ENCODE measurements around the gene RGS5. TPM values are rescaled to one million over a fixed set of nuclear protein-coding genes. Genes with fewer than 3 reads are reported as not detected.
"Not testable (repeated sequence)": the region's sequence is repeated elsewhere in the genome, so short reads cannot be mapped to it uniquely, and the experiment has no call there.

Gene RGS5, protein sequence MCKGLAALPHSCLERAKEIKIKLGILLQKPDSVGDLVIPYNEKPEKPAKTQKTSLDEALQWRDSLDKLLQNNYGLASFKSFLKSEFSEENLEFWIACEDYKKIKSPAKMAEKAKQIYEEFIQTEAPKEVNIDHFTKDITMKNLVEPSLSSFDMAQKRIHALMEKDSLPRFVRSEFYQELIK
- total RNA-seq (359 TPM), polyA plus RNA-seq (ENCODE audit: insufficient read depth, low read depth, low replicate concordance) (60.5 TPM)
- long read RNA-seq, donor 1, full-length matches to known transcripts, result 3 of 3 reads
- long read RNA-seq, donor 1, partial matches to known transcripts, result 0 of 3 reads
- long read RNA-seq, donor 1, other reads (novel, unspliced or antisense), result 0 of 3 reads
- long read RNA-seq, donor 2, full-length matches to known transcripts, result 2 of 2 reads
- long read RNA-seq, donor 2, partial matches to known transcripts, result 0 of 2 reads
- long read RNA-seq, donor 2, other reads (novel, unspliced or antisense), result 0 of 2 reads
- long read RNA-seq, donor 3, full-length matches to known transcripts, result 1 of 1 reads
- long read RNA-seq, donor 3, partial matches to known transcripts, result 0 of 1 reads
- long read RNA-seq, donor 3, other reads (novel, unspliced or antisense), result 0 of 1 reads
- long read RNA-seq, donor 4, result 0 reads
- long read RNA-seq, donor 5, result 0 reads
- long read RNA-seq, donor 6, full-length matches to known transcripts, result 1 of 1 reads
- long read RNA-seq, donor 6, partial matches to known transcripts, result 0 of 1 reads
- long read RNA-seq, donor 6, other reads (novel, unspliced or antisense), result 0 of 1 reads
- long read RNA-seq, donor 7, full-length matches to known transcripts, result 100 of 127 reads
- long read RNA-seq, donor 7, partial matches to known transcripts, result 1 of 127 reads
- long read RNA-seq, donor 7, other reads (novel, unspliced or antisense), result 26 of 127 reads
- long read RNA-seq, donor 8, full-length matches to known transcripts, result 2 of 2 reads
- long read RNA-seq, donor 8, partial matches to known transcripts, result 0 of 2 reads
- long read RNA-seq, donor 8, other reads (novel, unspliced or antisense), result 0 of 2 reads
- long read RNA-seq, donor 9, full-length matches to known transcripts, result 4 of 4 reads
- long read RNA-seq, donor 9, partial matches to known transcripts, result 0 of 4 reads
- long read RNA-seq, donor 9, other reads (novel, unspliced or antisense), result 0 of 4 reads
- long read RNA-seq, donor 10, full-length matches to known transcripts, result 2 of 2 reads
- long read RNA-seq, donor 10, partial matches to known transcripts, result 0 of 2 reads
- long read RNA-seq, donor 10, other reads (novel, unspliced or antisense), result 0 of 2 reads

DNA sequence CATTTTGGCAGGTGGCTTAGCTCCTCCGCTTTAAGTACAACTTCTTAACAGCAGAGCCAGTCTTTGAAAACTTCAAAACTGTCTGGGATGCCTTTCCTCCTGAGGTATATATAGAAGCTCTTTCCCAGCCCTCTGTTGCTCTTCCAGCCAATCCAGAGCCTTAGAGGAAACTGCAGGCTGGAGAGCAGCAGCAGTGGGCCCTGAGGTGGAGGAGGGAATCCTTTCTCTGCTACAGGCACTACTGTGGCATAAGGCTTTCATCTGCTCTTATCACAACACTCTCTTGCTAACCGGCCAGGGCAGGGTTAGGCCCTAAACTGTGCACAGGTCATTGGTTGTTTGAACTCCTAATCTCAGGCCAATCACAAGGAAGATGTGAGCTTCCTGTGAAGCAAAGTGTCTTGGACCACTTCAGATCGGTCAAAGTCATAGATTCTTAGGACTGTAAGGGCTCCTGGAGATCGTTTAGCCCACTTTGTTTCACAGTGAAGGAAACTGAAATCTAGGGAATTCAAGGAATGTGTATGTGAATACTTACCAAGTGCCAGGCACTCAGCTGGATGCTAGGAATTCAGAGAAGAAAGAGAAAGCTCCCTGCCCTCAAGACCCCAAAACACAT lies at the start of gene RGS5:
RGS5 (minus strand) TSS at position 84 of the 619 bp plus-strand sequence; CDS start at position 3, 81 bp downstream.
- no peaks in the 10 kb centered on the region for H3K9me3 ChIP-seq (ENCODE audit: control insufficient read depth in 2 of 3, insufficient read depth in 1 of 3, low read length in 3 of 3)
- TF ChIP-seq, protein P1, sequence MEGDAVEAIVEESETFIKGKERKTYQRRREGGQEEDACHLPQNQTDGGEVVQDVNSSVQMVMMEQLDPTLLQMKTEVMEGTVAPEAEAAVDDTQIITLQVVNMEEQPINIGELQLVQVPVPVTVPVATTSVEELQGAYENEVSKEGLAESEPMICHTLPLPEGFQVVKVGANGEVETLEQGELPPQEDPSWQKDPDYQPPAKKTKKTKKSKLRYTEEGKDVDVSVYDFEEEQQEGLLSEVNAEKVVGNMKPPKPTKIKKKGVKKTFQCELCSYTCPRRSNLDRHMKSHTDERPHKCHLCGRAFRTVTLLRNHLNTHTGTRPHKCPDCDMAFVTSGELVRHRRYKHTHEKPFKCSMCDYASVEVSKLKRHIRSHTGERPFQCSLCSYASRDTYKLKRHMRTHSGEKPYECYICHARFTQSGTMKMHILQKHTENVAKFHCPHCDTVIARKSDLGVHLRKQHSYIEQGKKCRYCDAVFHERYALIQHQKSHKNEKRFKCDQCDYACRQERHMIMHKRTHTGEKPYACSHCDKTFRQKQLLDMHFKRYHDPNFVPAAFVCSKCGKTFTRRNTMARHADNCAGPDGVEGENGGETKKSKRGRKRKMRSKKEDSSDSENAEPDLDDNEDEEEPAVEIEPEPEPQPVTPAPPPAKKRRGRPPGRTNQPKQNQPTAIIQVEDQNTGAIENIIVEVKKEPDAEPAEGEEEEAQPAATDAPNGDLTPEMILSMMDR (IDR thresholded peaks at IDR 0.05; ENCODE audit: borderline replicate concordance, extremely low read depth, insufficient read depth), result no peak
- H3K4me3 ChIP-seq (ENCODE audit: low read length in 3 of 3), result peak within 1 kb of the TSS in 1 of 3 donors; percentile 15
- DNase-seq (peak in 3 of 5 donors; percentile 42 to 53 (median 49)), FAIRE-seq (no peak)
- no peaks in the 10 kb centered on the region for H3K36me3 ChIP-seq (ENCODE audit: control insufficient read depth in 2 of 3, insufficient read depth in 3 of 3, low read length in 3 of 3)
- intact Hi-C loops (cut with DNase I), result no loop called here
- H3K27me3 ChIP-seq (ENCODE audit: control insufficient read depth, insufficient read depth, low read length), result no peaks in the 10 kb centered on the region
- no peak within 1 kb of the TSS for H3K27ac ChIP-seq (ENCODE audit: low read depth in 2 of 2, low read length in 2 of 2)
- H3K9ac ChIP-seq (ENCODE audit: low read length in 3 of 3), result no peak within 1 kb of the TSS
- H3K4me1 ChIP-seq (ENCODE audit: control insufficient read depth in 2 of 3, insufficient read depth in 2 of 3, low read depth in 1 of 3, low read length in 3 of 3), result no peaks in the 10 kb centered on the region

DNA sequence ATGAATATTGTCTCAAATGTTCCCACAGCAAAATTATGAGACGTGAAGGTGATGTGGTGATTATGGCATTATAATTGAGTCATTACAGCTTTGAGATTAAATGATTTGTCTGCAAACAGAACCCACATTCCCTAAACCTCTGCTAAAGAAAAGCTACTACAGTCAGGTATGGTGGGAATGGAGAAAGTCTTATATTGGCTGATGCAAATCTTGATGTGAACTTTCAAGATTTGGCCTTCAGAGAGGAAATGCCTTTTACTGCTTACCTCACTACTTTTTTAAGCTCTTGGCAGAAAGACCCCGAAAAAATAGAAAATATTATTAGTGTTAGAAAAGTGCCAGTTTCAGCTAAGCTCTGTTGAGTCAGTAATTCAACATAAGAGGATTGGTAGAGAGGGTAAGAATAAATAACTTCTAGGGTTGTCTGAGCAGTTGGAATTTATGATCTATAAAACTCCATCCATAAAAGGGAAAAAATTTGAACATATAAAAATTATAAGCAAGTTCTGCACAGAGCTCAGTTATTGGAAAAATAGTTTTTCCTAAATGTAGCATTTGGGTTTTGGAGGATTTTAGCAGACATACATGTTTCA lies 47.8 kb upstream of the RGS5 start:
- no peaks in the 10 kb centered on the region for H3K27me3 ChIP-seq (ENCODE audit: control insufficient read depth, insufficient read depth, low read length)
- DNase-seq (no peak), FAIRE-seq (no peak)
- H3K9ac ChIP-seq (ENCODE audit: low read length in 3 of 3), result no peak overlapping the region
- H3K27ac ChIP-seq (ENCODE audit: low read depth in 2 of 2, low read length in 2 of 2), result no peak overlapping the region
- no peak overlapping the region for H3K4me3 ChIP-seq (ENCODE audit: low read length in 3 of 3)
- intact Hi-C loops (cut with DNase I), result no loop called here
- no peaks in the 10 kb centered on the region for H3K4me1 ChIP-seq (ENCODE audit: control insufficient read depth in 2 of 3, insufficient read depth in 2 of 3, low read depth in 1 of 3, low read length in 3 of 3)
- H3K36me3 ChIP-seq (ENCODE audit: control insufficient read depth in 2 of 3, insufficient read depth in 3 of 3, low read length in 3 of 3), result no peaks in the 10 kb centered on the region
- no peaks in the 10 kb centered on the region for H3K9me3 ChIP-seq (ENCODE audit: control insufficient read depth in 2 of 3, insufficient read depth in 1 of 3, low read length in 3 of 3)
- TF ChIP-seq, protein P1 (IDR thresholded peaks at IDR 0.05; ENCODE audit: borderline replicate concordance, extremely low read depth, insufficient read depth), result no peak

DNA sequence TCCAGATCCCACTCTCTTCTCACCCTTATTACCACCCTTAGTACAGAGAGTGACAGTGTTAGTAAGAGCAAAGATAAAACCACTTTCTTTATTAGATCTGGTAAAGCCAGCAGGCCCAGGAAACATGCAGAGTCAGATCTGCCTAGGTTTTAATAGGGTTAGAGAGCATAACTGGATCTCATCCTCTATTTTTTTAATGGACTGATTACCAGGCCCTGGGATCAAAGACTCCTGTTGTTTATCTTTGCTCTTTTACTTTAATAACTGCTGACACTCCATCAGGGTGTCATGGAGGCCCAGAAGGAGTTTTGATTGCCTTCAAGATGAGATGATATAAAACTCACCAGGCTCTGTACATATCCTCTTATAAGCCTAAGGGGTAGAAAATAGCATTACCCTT lies 45.3 kb upstream of the RGS5 start:
- FAIRE-seq (no peak), DNase-seq (no peak)
- H3K9me3 ChIP-seq (ENCODE audit: control insufficient read depth in 2 of 3, insufficient read depth in 1 of 3, low read length in 3 of 3), result no peaks in the 10 kb centered on the region
- H3K36me3 ChIP-seq (ENCODE audit: control insufficient read depth in 2 of 3, insufficient read depth in 3 of 3, low read length in 3 of 3), result no peaks in the 10 kb centered on the region
- H3K9ac ChIP-seq (ENCODE audit: low read length in 3 of 3), result no peak overlapping the region
- H3K4me1 ChIP-seq (ENCODE audit: control insufficient read depth in 2 of 3, insufficient read depth in 2 of 3, low read depth in 1 of 3, low read length in 3 of 3), result no peaks in the 10 kb centered on the region
- no peak overlapping the region for H3K4me3 ChIP-seq (ENCODE audit: low read length in 3 of 3)
- no peak overlapping the region for H3K27ac ChIP-seq (ENCODE audit: low read depth in 2 of 2, low read length in 2 of 2)
- TF ChIP-seq, protein P1 (IDR thresholded peaks at IDR 0.05; ENCODE audit: borderline replicate concordance, extremely low read depth, insufficient read depth), result no peak
- intact Hi-C loops (cut with DNase I), result no loop called here
- no peaks in the 10 kb centered on the region for H3K27me3 ChIP-seq (ENCODE audit: control insufficient read depth, insufficient read depth, low read length)

DNA sequence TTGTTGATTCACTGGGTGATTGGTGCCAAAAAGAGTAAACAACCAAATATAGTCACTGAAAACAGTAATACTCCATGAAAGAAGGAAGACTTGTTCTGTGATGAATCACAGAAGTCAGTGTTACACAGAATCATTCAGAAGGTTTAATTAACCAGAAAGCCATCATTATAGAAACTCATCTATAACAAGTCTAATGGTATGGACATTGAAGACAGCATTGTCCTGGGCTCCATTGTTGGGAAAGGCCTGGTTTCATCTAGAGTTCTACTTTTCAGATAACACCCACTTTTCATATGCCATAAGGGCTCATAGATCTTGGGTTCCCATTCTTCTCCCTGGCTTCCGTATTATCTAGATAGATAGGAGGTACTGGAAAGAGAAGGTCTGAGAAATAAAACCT lies 41.9 kb upstream of the RGS5 start:
- H3K9ac ChIP-seq (ENCODE audit: low read length in 3 of 3); H3K27me3 ChIP-seq (ENCODE audit: control insufficient read depth, insufficient read depth, low read length); DNase-seq; FAIRE-seq; H3K27ac ChIP-seq (ENCODE audit: low read depth in 2 of 2, low read length in 2 of 2); intact Hi-C loops (cut with DNase I); H3K9me3 ChIP-seq (ENCODE audit: control insufficient read depth in 2 of 3, insufficient read depth in 1 of 3, low read length in 3 of 3); H3K4me1 ChIP-seq (ENCODE audit: control insufficient read depth in 2 of 3, insufficient read depth in 2 of 3, low read depth in 1 of 3, low read length in 3 of 3); H3K36me3 ChIP-seq (ENCODE audit: control insufficient read depth in 2 of 3, insufficient read depth in 3 of 3, low read length in 3 of 3); H3K4me3 ChIP-seq (ENCODE audit: low read length in 3 of 3): not testable (repeated sequence)
